Left colon (tissue), 2 donors: Measurements from ENCODE around the gene DDX41. TPM values are rescaled to one million over a fixed set of nuclear protein-coding genes. Genes with fewer than 3 reads are reported as not detected.
A peak's percentile ranks its signal among the peaks of the same experiment; 100 is the strongest.
"Not testable (repeated sequence)": the region's sequence is repeated elsewhere in the genome, so short reads cannot be mapped to it uniquely, and the experiment has no call there.

ENCODE experiments used
- ATAC-seq: fragments of 200-7000 bp; cut with Tn5 transposase; one replicate; pipeline ENCODE4 v1.9.1; 2020; ENCODE audit warnings: mild to moderate bottlenecking, moderate library complexity
- DNase-seq, 2 donors: peaks; one replicate each; pipeline ENCODE4 v3.0.0-alpha.2; 2020
- intact Hi-C, 2 donors: fragments of 100-400 bp; cut with DNase I in 1 of 2; cut with micrococcal nuclease in 1 of 2; formaldehyde crosslinking; loops; one replicate each; pipeline versions ENCODE4 v1.11.2 to v1.14.0; 2022; cut with DNase I, micrococcal nuclease
- total RNA-seq, 2 donors: library from RNA; stranded (reverse); fragmentation: NEBNext Ultra II Directional; extraction: Animal tissue kit (Norgen Biotek cat#: 25700); gene quantifications; one replicate each; pipeline ENCODE4 v1.2.1, GENCODE V29; 2021
- donor health status: DM: no; HTN: no; CAD: no.
- donor health status: DM: yes; HTN: yes; CAD: no.

DDX41 gene
- total RNA-seq, 2 donors from 2014 or later: 74.3 to 79.9 TPM

DNA sequence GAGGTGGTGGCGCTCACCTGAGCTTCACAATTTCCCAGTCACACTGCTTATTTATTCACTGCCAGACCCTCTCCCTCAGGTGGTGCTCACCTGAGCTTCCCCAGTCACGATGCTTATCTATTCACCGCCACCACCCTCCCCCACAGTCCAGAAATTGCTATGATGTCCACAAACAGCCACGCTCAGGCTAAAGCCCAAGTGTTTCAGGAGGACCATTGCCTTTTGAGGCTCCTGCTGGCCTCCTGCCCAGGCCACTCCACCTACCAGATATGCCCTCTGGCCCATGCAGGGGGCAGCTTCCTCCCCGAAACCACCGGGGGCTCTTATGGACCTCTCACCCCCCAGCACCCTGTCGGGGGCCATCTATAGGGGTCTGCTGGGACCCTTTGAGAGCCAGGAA is 23.9 kb downstream of the DDX41 start:
- intact Hi-C loops: no loop called here
- no peak for DNase-seq
- ATAC-seq: no peak

DNA sequence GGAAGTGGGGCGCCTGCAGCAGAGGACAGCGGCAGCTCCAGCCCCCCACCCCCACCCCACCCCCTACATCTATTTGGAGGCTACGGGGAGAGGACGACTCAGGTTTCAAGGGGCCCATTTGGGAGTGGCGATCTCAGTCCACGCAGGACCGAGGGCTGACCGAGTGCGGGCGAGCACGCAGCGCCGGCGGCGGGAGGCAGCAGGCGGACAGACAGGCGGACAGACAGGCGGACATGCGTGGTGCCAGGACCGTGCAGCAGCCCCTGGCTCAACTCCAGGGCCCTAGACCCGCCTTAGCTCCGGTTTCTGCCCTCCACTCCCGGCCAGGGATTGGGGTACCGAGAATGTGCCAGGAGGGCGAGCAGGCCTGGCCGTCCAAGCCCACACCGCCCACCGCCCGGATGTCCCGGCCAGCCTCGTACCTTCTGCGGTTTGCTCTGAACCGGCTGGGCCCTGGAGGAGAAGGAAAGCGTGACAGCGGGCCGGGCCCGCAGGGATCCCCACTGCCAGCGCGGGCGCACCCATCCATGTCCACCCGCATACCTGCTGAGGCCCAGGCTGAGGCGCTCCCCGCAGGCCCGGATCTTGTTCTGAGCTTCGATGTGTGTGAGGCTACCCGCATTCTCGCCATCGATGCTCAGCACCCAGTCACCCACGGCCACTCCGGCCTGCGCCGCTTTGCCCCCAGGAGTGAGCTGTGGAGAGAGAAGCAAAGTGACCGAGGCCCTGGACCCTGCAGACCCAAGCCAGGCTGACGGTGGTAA is 24.6 kb downstream of the DDX41 start:
- intact Hi-C loops: no loop called here
- no peak for DNase-seq
- no peak for ATAC-seq

DNA sequence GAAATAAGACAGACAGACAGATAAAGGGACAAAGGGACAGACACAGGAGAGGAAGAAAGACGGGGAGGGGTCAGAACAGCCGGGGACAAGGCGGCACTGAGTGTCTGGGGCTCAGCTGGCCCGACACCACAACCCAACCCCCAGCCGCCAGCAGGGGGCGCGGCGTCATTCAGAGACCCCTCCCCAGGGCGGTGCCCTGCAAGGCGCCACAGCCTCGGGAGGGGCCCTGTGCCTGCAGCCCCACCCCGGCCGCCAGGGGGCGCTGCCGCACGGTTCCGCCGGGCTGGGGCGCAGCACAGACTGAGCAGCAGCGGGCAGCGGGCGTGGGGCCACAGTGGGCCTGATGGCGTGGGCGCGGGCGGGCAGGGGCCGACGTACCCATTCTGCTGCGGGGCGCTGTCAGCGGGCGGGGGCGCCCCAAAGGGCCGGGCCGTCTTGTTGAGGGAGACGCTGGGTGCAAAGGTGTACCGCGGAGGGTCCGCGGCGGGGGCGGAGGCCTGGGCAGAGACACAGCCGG is 25.3 kb downstream of the DDX41 start:
- ATAC-seq (peak; percentile 64), DNase-seq (peak in 1 of 2 donors; percentile 57)
- intact Hi-C loops: no loop called here

DNA sequence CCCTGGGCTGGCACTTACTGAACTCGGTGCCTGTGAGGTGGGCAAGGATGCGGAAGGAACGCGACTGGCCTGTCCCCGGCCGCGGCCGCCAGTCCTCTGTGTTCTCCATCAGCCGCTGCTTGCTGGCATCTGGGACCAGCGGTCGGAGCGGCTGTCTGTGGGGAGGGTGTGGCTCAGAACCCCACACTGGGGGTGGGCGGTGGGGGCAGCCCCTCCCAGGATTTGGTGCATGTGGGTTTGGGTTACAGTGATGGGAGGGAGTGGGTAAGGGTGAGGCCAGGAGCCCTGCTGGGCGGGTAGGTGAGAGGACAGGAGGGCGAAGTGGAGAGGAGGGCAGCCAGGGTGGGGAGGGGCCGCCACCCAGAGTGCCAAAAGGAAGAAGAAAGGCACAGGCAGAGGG is 25.8 kb downstream of the DDX41 start:
- DNase-seq (no peak), ATAC-seq (no peak)
- intact Hi-C loops: no loop called here

DNA sequence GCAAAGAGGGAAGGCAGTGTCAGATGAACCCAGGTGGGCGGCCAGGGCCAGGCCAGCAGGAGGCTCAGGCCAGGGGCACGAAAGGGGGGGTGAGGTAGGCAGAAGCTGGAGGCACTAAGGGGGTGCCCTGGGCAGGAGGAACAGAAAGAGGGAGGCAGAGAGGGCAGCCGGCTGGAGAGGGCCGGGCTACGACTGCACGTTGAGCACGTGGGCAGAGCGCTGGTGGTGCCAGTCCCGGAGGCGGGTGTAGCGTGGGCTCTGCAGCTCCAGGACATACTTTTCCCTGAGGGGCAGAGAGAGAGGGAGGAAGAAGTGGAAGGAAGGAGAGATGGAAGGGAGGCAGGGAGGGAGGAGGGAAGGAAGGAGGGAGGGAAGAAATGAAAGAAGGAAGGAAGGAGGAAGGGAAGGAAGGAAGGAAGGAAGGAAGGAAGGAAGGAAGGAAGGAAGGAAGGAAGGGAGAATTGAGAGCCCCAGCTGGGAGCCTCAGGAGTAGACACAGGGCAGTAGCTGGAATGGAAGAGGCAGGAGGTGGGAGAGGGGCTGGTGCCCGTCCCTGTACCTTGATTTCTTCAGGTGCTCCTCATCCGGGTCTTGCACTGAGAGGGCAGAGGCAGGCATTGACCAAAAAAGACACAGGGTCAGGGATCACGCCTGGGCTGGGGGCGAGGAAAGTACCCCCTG is 26.3 kb downstream of the DDX41 start:
- ATAC-seq (no peak), DNase-seq (no peak)
- intact Hi-C loops: no loop called here

DNA sequence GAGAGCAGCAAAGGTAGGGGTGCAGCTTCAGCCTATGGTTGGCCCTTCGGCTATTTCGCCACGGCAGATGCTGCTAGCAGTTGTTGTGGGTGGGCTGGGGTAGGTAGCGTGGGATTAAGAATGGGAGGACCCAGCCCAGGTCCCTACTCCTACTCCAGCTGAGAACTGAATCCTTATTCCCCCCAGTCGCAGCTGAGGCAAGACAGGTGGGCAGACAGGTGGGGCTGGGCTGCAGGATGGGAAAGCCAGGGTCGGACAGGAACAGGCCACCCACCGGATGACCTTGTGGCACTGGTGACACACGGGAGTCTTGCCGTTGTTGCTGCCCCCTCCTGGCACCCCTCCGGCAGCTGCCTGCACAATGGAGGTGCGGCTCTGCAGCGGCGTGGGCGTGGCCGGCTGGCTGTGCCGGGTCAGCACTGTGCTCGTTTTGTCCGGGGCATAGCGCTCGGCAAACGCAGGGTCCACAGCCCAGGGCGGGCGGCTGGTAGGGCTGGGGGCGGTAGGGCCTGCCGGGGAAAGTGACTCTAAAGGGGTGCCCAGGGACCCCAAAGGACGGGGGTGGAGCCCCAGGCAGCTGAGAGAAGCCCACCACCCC is 27.5 kb downstream of the DDX41 start:
- intact Hi-C loops: no loop called here
- DNase-seq (peak in 1 of 2 donors; percentile 78), ATAC-seq (peak; percentile 79)

DNA sequence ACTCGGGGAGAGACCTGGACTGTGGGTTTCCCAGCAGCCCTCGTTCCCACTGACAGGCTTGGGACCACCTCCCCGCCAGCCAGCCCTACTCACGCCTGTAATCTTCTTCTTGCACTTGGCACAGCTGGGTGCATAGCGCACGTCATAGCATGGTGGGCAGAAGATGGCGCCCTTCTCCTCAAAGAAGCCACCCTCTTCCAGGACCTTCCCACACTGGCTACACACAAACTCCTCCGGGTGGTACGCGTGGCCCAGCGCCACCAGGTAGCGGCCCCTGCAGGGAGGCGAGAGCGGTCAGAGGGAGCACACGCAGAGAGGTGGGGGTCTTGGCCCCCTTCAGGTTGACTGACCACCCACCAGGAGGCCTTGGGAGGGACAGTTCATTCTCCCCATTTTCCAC is 28.8 kb downstream of the DDX41 start:
- DNase-seq (no peak), ATAC-seq (no peak)
- intact Hi-C loops: no loop called here

DNA sequence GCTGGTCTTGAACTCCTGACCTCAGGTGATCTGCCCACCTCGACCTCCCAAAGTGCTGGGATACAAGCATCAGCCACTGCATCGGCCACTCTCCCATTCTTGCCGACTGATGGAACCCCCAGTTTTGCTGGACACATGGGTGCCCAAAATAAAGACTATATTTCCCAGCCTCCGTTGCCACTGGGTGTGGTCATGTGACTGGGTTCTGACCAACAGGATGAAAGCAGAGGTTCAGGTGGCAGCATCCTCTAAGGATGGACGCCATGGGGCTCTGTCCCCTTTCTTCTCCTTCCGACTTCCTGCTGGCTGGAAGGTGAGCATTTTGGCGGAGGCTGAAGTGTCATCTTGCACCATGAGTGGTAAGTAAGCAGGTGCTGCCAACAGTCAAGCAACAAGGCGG is 29.6 kb downstream of the DDX41 start:
- ATAC-seq (no peak), DNase-seq (no peak)
- intact Hi-C loops: no loop called here

DNA sequence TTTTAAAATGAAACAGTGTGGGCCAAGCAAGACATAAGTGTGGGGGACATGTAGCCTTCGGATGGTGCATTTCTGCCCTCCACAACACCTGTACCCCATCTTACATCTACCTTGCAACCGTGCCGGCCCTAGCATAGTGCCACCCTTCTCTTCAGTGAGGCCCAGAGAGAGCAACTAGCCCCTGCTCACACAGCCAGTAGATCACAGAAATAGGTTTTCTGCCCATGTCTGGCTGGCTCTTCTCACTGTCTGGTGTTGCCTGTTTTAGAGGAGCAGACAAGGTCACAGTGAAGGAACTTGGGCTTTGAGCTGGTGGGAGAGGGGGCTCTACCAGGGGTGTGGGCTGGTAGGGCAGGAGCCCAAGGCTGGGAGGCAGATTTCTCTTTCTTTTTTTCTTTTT is 30.5 kb downstream of the DDX41 start:
- DNase-seq (no peak), ATAC-seq (no peak)
- intact Hi-C loops: no loop called here

DNA sequence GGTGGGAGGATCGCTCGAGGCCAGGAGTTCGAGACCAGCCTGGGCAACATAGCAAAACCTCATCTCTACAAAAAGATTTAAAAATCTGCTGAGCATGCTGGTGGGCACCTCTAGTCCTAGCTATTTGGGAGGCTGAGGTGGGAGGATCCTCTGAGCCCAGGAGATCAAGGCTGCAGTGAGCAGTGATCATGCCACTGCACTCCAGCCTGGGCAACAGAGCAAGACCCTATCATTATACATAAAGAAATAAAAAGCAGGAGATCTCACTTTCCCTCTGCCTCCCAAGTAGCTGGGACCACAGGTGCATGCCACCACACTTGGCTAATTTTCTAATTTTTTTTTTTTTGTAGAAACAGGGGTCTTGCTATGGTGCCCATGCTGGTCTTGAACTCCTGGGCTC is 31.0 kb downstream of the DDX41 start:
- DNase-seq, ATAC-seq, intact Hi-C loops: not testable (repeated sequence)

DNA sequence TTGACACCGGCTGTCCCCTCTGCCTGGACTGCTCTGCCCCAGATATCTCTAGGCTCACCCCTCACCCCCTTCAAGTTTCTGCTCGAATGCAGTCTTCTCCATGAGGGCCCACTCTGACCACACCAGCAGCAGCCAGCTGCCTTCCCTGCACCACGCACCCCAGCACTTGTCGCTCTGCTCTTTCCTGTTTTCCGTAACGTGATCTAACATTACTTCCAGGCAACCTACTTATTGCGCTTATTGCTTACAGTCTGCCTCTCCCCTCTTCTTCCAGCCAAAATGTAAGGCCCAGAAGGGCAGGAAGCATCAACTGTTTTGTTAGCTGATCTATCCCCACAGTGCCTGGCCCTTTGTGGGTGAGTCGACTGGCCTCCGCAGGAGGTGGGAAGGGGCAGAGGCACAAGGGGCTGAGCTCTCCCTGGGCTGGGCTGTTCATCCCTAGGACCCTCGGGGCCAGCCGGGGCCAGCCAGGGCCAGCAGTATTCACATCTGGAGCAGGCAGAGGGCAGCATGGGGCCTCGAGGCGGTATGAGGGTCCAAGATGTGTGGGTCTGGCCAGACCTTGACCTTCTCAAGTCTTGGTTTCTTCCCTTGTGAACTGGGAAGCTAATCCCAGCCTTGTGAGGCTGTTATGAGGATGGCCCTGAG is 31.7 kb downstream of the DDX41 start:
- ATAC-seq: no peak
- no peak for DNase-seq

DNA sequence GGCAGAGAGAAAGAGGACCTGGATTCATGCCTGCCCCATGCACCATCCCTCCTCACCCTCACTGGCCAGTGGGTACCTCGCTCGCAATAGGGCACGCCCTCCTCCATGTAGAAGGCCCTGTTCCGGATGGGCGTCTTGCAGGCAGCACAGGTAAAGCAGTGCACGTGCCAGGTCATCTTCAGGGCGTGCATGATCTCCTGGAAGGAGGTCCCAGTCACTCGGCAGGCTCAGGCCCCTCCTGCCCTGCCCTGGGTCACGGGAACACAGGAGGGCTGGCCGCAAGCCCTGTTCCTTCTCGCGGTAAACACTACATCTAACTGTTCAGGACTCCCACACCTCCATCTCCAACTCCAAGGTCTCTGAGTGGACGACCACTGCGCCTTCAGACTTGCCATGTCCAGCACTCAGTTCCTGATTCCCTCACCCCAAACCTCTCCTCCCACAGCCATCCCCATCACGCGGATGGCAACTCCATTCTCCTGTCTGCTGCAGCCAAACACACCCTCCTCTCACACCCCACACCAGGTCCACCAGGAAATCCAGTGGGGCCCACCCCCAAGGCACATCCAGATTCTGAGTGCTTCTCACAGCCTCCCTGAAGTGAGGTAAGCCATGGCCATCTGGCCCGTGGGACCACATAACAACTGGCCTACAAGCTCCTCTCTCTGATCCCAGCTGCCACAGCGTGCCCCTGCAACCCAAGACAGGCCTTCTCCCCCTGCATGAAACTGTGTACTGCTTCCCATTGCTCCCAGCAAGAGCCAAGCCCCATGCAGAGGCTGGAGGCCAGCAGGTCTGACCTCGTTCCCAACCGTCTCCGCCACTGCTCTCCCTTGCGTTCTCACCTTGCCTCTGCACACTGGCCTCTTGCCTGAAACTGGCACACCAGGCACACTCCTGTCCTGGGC is 32.5 kb downstream of the DDX41 start:
- no peak for DNase-seq
- ATAC-seq: no peak
- intact Hi-C loops: no loop called here

More for the DNA sequence above, 31.7 kb downstream of the DDX41 start:
- intact Hi-C loops: no loop called here

DNA sequence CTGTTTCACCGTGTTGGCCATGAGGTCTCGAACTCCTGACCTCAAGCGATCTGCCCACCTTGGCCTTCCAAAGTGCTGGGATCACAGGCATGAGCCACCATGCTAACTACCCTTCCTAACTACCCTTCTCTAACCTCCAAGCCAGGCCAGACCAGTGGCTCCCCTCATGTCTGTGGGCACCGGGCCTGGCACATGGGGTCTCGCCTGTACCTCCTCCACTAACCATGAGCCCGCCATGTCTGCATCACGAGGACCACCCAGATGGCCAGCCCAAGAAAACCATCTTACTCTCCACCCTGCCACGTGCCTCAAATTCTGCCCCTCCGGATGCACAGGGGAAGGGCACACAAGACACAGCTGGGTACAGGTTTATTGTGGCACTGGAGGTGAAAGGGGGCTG is 33.7 kb downstream of the DDX41 start:
- ATAC-seq (no peak), DNase-seq (no peak)
- intact Hi-C loops: no loop called here

DNA sequence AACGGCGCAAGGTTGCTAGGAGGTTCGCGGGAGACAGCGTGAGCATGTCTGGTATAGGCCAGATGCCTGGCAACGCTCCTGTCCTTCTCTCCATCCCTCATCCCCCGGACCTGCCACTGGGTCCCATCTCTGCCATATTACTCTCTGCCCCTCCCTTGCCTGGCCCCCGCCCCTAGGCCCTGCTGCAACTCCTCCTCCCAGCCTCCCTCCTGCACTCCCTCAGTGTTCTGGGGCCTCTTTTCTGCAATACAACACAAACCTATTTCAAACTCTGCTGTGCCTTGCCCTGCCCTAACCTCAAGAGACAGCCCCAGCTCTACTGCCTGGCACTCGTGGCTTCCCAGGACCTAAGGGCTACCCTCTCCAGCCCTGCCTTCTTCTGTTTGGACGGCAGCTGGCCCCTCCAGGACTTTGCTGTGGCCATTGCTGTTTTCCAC is 34.4 kb downstream of the DDX41 start:
- intact Hi-C loops: no loop called here
- ATAC-seq: no peak

DNA sequence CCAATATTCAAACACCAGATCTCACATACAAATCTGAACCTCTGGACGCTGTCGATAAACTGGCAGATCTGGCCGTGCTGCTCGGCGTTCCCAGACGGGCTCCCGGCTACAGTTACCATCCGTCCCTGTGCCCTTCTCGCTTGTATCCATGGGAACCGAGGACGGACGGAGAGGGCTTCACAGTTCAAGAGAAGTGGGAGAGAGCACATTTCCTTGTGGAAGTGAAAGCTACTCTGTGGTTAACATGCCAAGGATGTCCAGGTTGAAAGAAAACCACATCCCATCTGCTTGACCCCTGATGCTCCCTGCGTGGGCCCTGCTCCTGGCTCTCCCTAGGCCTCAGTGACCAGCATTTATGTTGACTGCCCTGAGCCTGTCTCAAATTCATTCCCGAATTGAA is 37.0 kb downstream of the DDX41 start:
- intact Hi-C loops: no loop called here
- ATAC-seq (no peak), DNase-seq (no peak)

More for the DNA sequence above, 34.4 kb downstream of the DDX41 start:
- DNase-seq: no peak

DNA sequence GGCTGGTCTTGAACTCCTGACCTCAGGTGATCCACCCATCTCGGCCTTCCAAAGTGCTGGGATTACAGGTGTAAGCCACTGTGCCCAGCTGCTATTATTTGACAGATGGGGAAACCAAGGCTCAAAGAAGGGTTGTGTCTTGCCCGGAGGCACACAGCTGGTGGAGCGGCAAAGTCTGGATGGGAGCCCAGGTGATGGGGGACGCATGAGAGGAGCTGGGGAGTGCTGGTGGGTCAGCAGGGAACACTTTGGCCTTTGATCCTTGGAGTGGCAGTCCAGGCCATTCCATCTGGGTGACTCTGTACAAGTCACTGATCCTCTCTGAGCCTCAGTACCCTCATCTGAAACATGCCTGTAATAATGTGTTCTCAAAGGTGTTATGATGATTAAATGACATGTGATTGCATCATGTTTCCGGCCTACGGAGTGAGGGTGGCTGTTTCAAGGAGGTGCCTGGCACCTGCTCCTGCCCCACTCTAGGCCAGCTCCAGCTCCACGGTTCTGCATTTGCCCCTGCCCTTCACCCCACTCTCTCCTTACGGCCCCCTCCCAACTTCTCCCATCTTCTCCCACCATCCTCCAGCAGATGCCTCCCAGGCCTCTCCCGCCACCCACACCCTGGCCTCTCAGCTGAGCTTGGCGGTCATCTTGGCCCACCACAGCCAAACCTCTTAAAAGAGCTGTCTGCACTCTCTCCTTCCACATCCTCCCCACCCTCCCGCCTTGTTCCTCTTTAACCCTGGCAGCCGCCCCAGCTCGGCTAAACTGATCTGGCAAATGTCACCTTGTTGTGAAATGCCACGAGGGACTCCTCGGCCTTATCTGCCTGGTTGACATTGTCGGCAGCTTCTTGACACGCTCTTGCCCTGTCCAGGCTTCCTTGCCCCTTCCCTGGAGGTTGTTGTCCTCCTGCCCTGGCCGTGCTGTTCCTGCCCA is 37.8 kb downstream of the DDX41 start:
- DNase-seq: peak in 1 of 2 donors; percentile 82

DNA sequence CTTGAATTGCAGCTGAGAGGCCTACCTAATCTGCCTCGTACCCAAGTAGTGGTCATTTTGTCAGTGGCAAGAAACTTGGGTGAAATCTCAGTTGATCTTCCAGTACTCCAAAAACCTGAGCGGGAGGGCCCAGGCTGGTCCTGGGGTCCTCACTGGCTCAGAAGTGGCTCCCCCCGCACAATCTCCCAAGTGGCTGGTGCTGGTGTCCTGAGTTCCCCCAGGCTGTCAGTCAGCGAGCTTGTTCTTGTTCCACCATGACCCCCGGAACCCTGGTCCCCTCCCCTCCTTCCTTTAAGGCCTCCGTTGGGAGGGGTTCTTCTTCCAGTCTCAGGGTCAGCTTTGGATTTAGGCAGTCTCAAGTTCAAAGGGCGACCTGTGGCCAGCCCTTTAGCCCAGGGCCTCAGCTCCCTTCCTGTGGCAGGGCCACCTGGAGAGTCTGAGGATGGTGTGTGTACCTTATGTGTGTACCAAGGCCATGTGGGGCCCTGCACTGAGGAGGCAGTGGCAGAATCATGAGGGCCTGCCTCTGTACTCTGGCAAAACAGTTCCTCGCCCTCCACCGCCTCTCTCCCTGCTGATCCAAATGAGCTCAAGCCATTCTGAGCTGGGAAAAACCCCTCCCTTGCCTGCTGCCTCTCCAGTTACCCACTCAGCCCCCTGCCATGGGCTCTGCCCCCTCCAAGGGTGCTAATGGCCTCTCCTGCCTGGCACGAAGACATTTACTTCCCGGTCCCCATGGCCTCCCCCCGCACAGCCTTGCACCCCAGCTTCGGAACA is 38.9 kb downstream of the DDX41 start:
- no peak for ATAC-seq
- intact Hi-C loops: no loop called here
- no peak for DNase-seq

More for the DNA sequence above, 37.8 kb downstream of the DDX41 start:
- peak; percentile 31 for ATAC-seq
- intact Hi-C loops: no loop called here
